Vagina (tissue), 2 donors: ENCODE measurements around the gene HAUS5. TPM values are rescaled to one million over a fixed set of nuclear protein-coding genes. Genes with fewer than 3 reads are reported as not detected.

Source experiments
- DNase-seq, 2 donors: peaks; one replicate each; pipeline ENCODE4 v3.0.0-alpha.2; 2017; ENCODE audit errors: extremely low spot score in 2 of 2
- H3K27ac ChIP-seq: fragments of 200-600 bp; sonication (generic); one replicate; pipeline ENCODE4 v1.5.1; 2019
- H3K27me3 ChIP-seq: fragments of 200-600 bp; sonication (generic); one replicate; pipeline ENCODE4 v1.5.1; 2019
- H3K36me3 ChIP-seq, 2 donors: fragments of 200-600 bp; sonication (generic); one replicate each; pipeline ENCODE4 v1.5.1; 2017 to 2019
- H3K4me1 ChIP-seq: fragments of 200-600 bp; sonication (generic); one replicate; pipeline ENCODE4 v1.5.1; 2019
- H3K4me3 ChIP-seq, 2 donors: fragments of 200-600 bp; sonication (generic); 1 replicate in 1 of 2; 2 replicates in 1 of 2; pipeline ENCODE4 v1.5.1; 2016 to 2019
- H3K9me3 ChIP-seq: fragments of 200-600 bp; sonication (generic); one replicate; pipeline ENCODE4 v1.5.1; 2019
- POLR2A ChIP-seq, 2 donors: fragments of 450-650 bp; IDR thresholded peaks; one replicate each; pipeline ENCODE4 v1.6.1; 2017; ENCODE audit warnings: antibody characterized with exemption in 2 of 2, mild to moderate bottlenecking in 2 of 2, moderate library complexity in 2 of 2
- POLR2AphosphoS5 ChIP-seq, 2 donors: sonication (generic); formaldehyde crosslinking; IDR thresholded peaks; one replicate each; pipeline ENCODE4 v1.9.0; 2017; ENCODE audit warnings: antibody characterized with exemption in 2 of 2, mild to moderate bottlenecking in 2 of 2, low read depth in 1 of 2; ENCODE audit not compliant: insufficient read depth in 1 of 2
- intact Hi-C: fragments of 100-400 bp; cut with DNase I; formaldehyde crosslinking; loops from one replicate; pipeline ENCODE4 v1.15.1; 2023
- total RNA-seq: library from RNA; depleted of rRNA; stranded (reverse); fragments of >200 nt; gene quantifications from one replicate; pipeline ENCODE4 v1.2.3, GENCODE V29; 2016
- TF ChIP-seq, protein P1 (sequence below), 3 experiments: fragments of 450-650 bp in 2 of 3; fragments of 200-600 bp in 1 of 3; sonication (generic) in 1 of 3; IDR thresholded peaks; one replicate each; pipeline ENCODE4 v1.5.1; 2017 to 2019; ENCODE audit warnings: antibody characterized with exemption in 3 of 3, mild to moderate bottlenecking in 2 of 3, moderate library complexity in 2 of 3

HAUS5 gene
- total RNA-seq, 1 donor from 2014 or later: 11.0 TPM

DNA sequence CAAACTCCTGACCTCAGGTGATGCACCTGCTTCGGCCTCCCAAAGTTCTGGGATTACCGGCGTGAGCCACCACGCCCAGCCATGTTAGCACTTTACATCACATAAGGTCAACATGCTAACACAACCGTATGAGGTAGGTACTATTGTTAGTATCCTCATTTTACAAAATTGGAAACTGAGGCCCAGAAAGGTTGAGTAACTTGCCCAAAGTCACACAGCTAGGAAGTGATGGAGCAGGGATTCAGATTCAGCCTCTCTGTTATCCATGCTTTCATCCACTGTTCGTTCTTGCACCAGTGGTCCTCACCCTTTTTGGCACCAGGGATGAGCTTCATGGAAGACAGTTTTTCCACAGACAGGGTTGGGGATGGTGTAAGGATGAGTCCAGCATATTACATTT, 44.2 kb downstream of the HAUS5 start:
- intact Hi-C loops: no loop called here
- no peak overlapping the region for H3K4me3 ChIP-seq

DNA sequence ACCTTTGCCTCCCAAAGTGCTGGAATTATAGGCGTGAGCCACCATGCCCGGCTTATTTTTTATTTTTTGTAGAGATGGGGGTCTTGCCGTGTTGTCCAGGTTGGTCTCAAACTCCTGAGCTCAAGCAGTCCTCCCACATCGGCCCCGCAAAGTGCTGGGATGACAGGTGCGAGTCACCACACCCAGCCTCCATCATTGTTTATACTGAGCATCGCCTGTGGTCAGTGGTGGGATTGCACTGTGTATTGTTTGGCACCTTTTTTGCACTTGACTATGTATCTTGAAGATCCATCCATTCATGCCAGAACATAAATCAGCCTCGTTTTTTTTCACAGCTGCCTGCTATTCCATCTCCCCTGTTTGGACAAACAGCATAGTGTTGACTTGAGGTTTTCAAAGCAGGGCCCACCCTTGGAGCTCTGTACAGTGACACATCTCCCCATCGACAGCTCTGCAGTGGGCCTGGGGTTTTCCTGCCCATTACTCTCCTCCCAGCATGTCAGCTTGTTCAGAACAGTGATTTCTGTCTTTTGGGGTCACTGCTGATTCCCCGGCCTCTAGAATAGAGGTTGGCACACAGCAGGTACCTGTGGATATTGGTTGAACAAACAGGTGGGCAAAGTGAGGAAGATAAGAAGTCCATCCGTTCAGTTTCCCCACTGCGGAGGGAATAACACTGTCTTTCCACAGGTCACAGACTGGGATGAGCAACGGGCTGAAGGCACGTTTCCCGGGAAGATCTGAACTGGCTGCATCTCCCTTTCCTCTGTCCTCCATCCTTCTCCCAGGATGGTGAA, 45.6 kb downstream of the HAUS5 start:
- no peak for DNase-seq

More for the DNA sequence above, 44.2 kb downstream of the HAUS5 start:
- Histone ChIP-seq H3K4me1 (no peaks in the 10 kb centered on the region), H3K27me3 (no peaks in the 10 kb centered on the region), H3K9me3 (no peaks in the 10 kb centered on the region), H3K36me3 (peaks cover 0 to 80% of the 10 kb centered on the region in 2 donors), H3K27ac (no peak overlapping the region)
- no peak for DNase-seq
- TF ChIP-seq POLR2A (IDR thresholded peaks at IDR 0.05) (no peak), POLR2AphosphoS5 (IDR thresholded peaks at IDR 0.05; ENCODE audit: insufficient read depth in 1 of 2, low read depth in 1 of 2) (no peak)
- TF ChIP-seq, protein P1, sequence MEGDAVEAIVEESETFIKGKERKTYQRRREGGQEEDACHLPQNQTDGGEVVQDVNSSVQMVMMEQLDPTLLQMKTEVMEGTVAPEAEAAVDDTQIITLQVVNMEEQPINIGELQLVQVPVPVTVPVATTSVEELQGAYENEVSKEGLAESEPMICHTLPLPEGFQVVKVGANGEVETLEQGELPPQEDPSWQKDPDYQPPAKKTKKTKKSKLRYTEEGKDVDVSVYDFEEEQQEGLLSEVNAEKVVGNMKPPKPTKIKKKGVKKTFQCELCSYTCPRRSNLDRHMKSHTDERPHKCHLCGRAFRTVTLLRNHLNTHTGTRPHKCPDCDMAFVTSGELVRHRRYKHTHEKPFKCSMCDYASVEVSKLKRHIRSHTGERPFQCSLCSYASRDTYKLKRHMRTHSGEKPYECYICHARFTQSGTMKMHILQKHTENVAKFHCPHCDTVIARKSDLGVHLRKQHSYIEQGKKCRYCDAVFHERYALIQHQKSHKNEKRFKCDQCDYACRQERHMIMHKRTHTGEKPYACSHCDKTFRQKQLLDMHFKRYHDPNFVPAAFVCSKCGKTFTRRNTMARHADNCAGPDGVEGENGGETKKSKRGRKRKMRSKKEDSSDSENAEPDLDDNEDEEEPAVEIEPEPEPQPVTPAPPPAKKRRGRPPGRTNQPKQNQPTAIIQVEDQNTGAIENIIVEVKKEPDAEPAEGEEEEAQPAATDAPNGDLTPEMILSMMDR (IDR thresholded peaks at IDR 0.05): no peak

DNA sequence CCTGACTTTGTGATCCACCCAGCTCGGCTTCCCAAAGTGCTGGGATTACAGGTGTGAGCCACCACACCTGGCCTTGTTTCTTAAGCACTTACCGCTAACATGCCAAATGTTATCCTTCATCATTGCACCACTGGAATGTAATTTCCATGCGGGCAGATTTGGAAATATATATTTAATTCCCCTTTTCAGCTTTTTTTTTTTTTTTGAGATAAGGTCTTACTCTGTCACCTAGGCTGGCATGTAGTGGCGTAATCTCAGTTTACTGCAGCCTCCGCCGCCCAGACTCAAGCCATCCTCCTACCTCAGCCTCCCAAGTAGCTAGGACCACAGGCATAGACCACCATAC, 49.4 kb downstream of the HAUS5 start:
- no peak for DNase-seq
- no peaks in the 10 kb centered on the region for H3K4me1 ChIP-seq
- H3K27ac ChIP-seq: no peak overlapping the region
- peaks cover 0 to 32% of the 10 kb centered on the region in 2 donors for H3K36me3 ChIP-seq
- H3K9me3 ChIP-seq: no peaks in the 10 kb centered on the region
- H3K27me3 ChIP-seq: no peaks in the 10 kb centered on the region
- TF ChIP-seq, protein P1 (IDR thresholded peaks at IDR 0.05): no peak
- TF ChIP-seq POLR2A (IDR thresholded peaks at IDR 0.05) (no peak), POLR2AphosphoS5 (IDR thresholded peaks at IDR 0.05; ENCODE audit: insufficient read depth in 1 of 2, low read depth in 1 of 2) (no peak)
- H3K4me3 ChIP-seq: no peak overlapping the region
- intact Hi-C loops: no loop called here

More for the DNA sequence above, 45.6 kb downstream of the HAUS5 start:
- Histone ChIP-seq H3K36me3 (peaks cover 0 to 68% of the 10 kb centered on the region in 2 donors), H3K4me1 (no peaks in the 10 kb centered on the region), H3K4me3 (no peak overlapping the region), H3K9me3 (no peaks in the 10 kb centered on the region), H3K27ac (no peak overlapping the region), H3K27me3 (no peaks in the 10 kb centered on the region)
- TF ChIP-seq, protein P1 (IDR thresholded peaks at IDR 0.05): no peak
- TF ChIP-seq POLR2A (IDR thresholded peaks at IDR 0.05) (no peak), POLR2AphosphoS5 (IDR thresholded peaks at IDR 0.05; ENCODE audit: insufficient read depth in 1 of 2, low read depth in 1 of 2) (no peak)
- intact Hi-C loops: no loop called here

DNA sequence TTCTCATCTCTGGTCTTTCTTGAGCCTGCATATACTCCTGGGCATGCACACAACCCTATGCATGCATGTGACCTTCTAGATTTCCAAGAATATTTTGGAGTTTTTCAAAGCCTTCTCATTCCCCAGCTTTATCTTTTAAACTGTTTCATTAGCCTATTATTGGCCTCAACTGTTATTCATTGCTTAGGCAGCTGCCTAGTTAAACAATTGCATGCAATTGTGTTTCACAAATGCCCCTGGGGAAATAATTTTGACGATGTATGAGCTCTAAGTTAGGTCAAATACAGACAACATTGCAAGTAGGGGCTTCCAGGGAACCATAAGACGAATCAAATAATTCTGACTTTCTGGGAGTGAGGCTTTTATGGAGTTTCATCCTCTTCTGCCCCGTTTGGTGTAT, 51.4 kb downstream of the HAUS5 start:
- Histone ChIP-seq H3K4me1 (no peaks in the 10 kb centered on the region), H3K27me3 (no peaks in the 10 kb centered on the region), H3K27ac (no peak overlapping the region), H3K9me3 (no peaks in the 10 kb centered on the region), H3K36me3 (peaks cover 0 to 14% of the 10 kb centered on the region in 2 donors), H3K4me3 (no peak overlapping the region)
- TF ChIP-seq POLR2AphosphoS5 (IDR thresholded peaks at IDR 0.05; ENCODE audit: insufficient read depth in 1 of 2, low read depth in 1 of 2) (no peak), POLR2A (IDR thresholded peaks at IDR 0.05) (no peak)
- TF ChIP-seq, protein P1 (IDR thresholded peaks at IDR 0.05): no peak
- no peak for DNase-seq
- intact Hi-C loops: no loop called here

DNA sequence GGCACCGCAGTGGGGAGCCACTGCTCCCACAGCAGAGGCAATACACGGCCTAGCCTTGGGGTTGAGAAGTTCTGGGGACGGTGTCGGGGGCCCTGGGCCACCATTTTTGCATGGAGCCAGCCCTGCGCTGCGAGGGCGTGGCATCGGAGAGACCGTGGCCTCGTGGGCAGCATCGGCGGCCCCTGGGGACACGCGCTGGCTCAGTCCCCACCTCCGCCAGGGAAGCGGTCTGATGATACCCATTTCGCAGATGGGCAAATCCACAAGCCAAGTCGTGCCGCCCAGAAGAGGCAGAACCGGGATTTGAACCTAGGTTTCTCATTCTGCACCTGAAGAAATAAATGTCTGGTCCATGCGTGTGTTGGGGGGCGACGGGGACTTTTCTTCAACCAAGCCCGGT, 52.6 kb downstream of the HAUS5 start:
- no peak overlapping the region for H3K27ac ChIP-seq
- TF ChIP-seq POLR2AphosphoS5 (IDR thresholded peaks at IDR 0.05; ENCODE audit: insufficient read depth in 1 of 2, low read depth in 1 of 2) (no peak), POLR2A (IDR thresholded peaks at IDR 0.05) (no peak)
- TF ChIP-seq, protein P1 (IDR thresholded peaks at IDR 0.05): no peak
- no peaks in the 10 kb centered on the region for H3K4me1 ChIP-seq
- H3K27me3 ChIP-seq: no peaks in the 10 kb centered on the region
- intact Hi-C loops: no loop called here
- H3K9me3 ChIP-seq: no peaks in the 10 kb centered on the region
- H3K36me3 ChIP-seq: peaks cover 0 to 5% of the 10 kb centered on the region in 2 donors
- DNase-seq: no peak
- no peak overlapping the region for H3K4me3 ChIP-seq
